Measurements from ENCODE around the gene TSPAN16.

TSPAN16 gene

GRCh38 chr19:11295665-11296245, at the start of gene TSPAN16:
TSS of gene TSPAN16 (plus strand) at chr19:11296160. CDS start at chr19:11296298, 138 bp downstream.
- no peak for DNase-seq

- DNase-seq = no peak
Measured at GRCh38 chr19:11246941-11247340, 49.0 kb upstream of the TSPAN16 start.

- DNase-seq = no peak
Measured at GRCh38 chr19:11247391-11247790, 48.6 kb upstream of the TSPAN16 start.

DNA sequence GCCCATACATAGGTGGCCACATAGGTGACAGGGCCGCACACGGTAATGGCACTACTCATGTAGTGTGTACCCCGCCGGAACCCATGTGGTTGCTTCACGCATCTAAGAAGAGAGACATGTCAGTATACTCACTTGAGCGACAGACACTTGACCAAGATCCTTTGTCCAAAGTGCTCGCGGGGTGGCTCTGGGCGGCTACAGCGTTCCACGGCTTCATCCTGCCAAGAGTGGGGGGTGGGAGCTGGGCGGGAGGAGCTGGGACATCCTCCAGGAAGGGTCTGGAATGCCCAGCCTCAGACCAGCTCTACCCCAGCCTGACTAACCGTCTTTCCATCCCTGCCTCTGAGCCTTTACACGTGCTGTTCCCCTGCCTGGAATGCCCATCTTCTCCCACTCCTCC, 48.0 kb upstream of the TSPAN16 start:
- no peak for DNase-seq

GRCh38 chr19:11248852-11249251, 47.1 kb upstream of the TSPAN16 start:
- no peak for DNase-seq

- no peak for DNase-seq
Measured at GRCh38 chr19:11251217-11251616, 44.7 kb upstream of the TSPAN16 start.

DNA sequence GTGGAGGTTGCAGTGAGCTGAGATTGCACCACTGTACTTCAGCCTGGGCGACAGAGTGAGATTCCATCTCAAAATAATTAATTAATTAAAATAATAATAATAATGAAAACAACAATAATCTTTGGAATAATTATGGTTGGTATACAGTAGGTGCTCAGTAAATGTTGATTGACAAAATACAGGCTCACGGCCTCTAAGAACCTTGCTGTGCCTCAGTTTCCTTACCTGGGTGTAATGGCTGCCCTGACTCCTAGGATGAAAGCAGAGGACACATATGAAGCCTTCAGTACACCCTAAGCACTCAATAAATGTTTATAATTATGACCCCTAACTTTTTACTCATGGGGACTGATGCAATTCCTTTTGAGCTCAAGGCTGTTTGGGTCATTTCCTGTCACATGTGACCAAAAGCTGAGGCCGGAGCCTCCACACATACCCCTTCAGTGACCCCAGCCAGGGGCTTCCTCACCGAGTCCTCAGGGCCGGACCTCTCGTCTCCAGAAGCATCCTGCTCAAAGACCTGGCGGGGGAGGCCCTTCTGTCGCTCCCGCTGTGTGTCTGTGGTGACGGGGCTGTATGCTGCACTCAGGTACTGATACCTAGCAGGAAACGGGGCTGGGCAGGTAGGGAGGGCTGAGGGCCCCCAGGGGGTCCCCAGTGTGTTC, 44.2 kb upstream of the TSPAN16 start:
- no peak for DNase-seq

DNA sequence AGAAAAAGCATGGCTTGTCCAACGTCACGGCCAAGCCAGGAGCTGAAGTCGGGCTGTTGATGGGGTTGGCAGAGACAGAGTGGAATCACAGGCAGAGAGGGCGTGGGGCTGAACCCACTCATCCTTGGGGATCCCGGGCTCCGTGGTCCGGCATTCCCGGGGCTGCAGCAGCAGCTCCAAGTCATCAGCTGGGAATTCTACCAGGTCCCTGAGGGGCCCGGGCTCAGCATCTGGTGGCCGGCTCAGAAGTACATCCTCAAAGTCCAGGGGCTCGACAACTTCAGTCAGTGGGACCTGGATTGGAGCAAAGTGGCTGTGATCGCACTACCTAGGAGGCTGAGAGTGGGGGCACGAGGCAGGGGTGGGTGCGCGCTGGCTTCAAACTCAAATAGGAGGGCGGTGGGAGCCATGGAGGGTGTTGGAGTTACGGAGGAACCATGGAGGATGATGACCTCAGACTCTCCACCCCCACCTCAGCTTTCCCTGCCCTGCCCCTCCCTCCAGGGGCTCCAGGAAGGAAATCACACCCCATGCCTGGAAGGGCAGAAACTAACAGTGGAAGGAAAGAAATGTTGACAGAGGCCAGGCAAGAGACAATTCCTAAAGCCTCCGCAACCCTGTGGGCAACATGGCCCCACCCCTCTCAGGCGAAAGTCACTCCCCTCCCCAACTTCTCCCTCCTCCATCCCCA, 43.1 kb upstream of the TSPAN16 start:
- DNase-seq = no peak

GRCh38 chr19:11254666-11255065, 41.3 kb upstream of the TSPAN16 start:
- no peak for DNase-seq

DNA sequence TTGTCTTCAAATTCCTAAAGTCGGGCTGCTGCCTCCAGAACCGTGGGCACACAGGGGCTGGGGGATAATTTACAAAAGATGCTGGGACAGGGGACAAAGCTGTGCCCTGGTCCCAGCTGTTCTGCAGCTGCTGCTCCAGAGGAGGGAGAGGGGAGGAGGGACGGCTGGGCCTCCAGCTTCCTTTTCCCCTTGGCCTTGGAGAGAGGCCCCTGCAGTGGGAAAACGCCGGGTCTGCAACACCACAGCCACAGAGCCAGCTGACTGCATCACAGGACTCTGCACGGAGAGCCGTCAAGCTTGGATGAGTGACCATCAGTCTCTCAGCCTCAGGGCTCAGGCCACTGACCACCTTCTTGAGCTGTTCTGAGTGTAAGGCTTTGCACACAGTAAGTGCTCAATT, 39.8 kb upstream of the TSPAN16 start:
- no peak for DNase-seq

- DNase-seq = no peak
Measured at GRCh38 chr19:11257846-11258380, 38.0 kb upstream of the TSPAN16 start.

DNA sequence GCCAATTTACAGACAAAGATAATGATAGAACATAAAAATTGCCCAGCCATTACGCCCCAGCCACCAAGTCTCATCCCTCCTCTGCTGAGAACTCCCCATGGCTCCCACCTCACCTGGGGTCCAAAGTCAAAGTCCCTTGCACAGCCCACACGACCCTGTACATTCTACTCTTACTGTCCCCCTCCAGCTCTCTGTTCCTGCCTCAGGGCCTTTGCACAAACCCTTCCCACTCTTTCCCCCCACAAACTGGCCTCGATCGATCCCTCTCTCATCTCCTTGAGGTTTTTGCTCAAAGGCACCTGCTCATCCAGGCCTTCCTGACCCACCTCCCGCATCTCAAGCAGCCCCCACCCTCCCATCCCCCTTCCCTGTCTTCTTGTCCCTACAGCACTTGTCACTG, 35.0 kb upstream of the TSPAN16 start:
- DNase-seq = no peak

- no peak for DNase-seq
Measured at GRCh38 chr19:11261431-11261970, 34.5 kb upstream of the TSPAN16 start.

DNA sequence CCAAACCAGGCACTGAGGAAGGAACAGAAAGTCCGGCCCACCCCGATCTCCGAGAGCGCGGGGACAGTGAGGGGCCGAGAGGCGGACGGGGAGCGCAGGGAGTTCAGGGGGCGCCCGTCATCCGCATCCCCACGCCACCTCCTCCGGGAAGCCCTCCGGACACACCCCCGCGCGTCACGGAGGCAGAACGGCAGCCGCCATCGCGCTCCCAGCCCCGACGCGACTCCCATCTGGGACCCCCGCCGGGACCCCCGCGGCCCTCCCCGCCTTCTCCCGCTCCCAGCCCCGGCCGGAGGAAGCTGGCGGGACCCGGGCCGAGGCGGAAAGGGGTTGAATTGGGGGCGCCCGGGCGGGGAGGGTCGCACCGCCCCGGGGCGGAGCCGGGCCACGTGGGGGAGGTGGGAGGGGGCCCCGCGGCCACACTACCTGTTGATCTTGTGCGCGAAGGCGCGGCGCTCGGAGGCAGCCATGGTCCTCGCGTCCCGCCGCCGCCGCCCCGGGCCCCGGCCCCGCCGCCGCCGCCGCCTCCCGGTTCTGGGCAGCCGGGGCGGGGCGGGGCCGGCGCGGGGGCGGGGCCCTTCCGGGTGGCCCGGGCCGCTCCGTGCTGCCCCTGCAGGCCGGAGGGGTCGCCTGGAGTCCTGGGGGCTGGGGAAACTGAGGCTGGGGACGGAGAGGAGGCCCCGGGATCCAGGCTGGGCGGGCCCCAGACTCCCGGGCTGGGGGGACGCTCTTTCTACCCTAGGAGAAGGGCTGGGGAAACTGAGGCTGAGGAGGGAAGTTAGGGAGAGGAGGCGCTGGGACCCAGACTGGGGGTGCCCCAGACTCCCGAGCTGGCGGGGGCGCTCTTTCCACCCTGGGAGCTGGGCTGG, 33.8 kb upstream of the TSPAN16 start, which contains the start of gene DOCK6:
Gene DOCK6 (minus strand): TSS at position 554 of the 869 bp plus-strand sequence. CDS start 84 bp downstream, at position 470.
- no peak for DNase-seq

- no peak for DNase-seq
Measured at GRCh38 chr19:11263726-11264125, 32.2 kb upstream of the TSPAN16 start.

DNA sequence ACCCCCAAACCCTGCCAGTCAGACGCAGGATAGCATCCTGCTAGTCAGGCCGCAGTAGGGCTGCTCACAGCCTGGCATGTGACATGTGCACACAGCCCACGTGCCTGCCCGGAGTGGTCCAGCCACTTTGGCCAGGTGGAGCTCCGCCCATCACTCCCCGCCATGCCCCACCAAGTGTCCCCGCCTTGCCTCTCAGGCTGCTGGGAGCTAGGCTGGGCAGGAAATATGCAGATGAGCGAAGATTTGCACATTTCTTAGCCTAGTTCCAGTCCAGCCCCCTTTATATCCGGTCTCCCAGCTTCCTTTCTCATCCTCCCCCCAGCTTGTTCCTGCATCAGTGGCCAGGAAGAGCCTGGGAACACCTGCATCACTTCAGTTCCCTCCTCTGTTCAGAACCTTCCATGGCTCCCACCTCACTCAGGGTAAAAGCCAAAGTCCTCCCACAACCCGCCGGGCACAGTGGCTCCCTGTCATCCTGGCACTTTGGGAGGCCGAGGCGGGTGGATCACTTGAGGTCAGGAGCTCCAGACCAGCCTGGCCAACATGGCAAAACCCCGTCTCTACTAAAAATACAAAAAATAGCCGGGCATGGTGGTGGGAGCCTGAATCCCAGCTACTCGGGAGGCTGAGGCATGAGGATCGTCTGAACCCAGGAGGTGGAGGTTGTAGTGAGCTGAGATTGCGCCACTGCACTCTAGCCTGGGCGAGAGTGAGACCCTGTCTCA, 31.3 kb upstream of the TSPAN16 start:
- DNase-seq = no peak

GRCh38 chr19:11265177-11265784, 30.7 kb upstream of the TSPAN16 start:
- DNase-seq = no peak

GRCh38 chr19:11265785-11266236, 30.1 kb upstream of the TSPAN16 start:
- no peak for DNase-seq

DNA sequence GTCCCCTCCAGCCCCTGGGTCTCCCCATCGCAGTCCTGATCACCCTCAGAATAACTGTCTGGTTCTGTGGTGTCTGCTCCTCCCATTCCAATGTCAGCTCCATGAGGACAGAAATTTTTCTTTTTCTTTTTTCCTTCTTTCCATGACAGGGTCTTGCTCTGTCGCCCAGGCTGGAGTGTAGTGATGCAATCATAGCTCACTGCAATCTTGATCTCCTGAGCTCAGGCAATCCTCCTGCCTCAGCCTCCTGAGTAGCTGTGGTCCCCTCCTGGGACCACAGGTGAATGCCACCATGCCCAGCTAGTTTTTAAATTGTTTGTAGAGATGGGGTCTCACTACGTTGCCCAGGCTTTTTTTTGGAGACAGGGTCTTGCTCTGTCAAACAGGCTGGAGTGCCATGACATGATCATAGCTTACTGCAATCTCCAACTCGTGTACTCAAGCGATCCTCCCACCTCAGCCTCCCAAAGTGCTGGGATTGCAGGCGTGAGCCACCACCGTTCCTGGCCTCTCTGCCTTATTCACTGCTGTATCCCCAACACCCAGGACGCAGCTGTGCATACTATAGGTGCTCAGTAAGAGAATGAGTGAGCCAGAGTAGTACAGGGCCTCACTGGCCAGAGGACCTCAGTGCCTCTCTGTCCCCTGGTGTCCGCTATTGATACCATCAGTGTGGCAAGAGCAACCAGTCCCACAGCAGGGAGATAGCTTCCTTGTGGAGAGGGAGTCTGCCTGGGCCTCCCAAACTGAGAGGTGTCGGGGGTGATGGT, 28.5 kb upstream of the TSPAN16 start:
- no peak for DNase-seq

DNA sequence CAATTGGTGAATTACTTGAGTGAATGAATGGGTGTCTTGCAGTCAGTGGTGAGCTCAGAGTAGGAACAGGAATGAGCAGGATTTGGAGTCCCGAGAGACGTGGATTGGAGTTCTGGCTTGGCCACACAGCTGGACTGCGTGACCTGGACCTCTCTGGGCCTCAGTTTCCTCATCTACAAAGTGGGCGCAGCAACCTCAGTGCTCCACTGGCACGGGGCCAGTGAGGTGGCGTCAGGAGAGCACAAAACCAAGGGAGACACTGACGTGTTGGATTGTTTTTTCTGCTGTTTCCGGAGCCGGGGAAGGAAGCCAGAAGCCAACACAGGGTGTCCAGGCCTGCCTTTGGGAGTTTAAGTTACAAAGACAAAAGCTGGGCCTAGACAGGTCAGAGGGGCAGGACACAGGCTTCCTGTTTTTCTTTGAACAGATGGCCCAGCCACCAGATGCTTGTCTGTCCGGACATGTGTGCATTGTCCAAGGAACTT, 27.1 kb upstream of the TSPAN16 start:
- no peak for DNase-seq

Data from NCI-H2081 (cell line).